ENCODE results near the gene EFNA1.

GRCh38 chr1:155183775-155184221 is 56.1 kb downstream of the EFNA1 start:
- TF ChIP-seq, protein P1, sequence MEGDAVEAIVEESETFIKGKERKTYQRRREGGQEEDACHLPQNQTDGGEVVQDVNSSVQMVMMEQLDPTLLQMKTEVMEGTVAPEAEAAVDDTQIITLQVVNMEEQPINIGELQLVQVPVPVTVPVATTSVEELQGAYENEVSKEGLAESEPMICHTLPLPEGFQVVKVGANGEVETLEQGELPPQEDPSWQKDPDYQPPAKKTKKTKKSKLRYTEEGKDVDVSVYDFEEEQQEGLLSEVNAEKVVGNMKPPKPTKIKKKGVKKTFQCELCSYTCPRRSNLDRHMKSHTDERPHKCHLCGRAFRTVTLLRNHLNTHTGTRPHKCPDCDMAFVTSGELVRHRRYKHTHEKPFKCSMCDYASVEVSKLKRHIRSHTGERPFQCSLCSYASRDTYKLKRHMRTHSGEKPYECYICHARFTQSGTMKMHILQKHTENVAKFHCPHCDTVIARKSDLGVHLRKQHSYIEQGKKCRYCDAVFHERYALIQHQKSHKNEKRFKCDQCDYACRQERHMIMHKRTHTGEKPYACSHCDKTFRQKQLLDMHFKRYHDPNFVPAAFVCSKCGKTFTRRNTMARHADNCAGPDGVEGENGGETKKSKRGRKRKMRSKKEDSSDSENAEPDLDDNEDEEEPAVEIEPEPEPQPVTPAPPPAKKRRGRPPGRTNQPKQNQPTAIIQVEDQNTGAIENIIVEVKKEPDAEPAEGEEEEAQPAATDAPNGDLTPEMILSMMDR (IDR thresholded peaks at IDR 0.05; ENCODE audit: poor library complexity, severe bottlenecking), result no peak
- TF ChIP-seq POLR2AphosphoS5 (IDR thresholded peaks at IDR 0.05) (no peak), TAF1 (IDR thresholded peaks at IDR 0.05; ENCODE audit: low read depth) (no peak), MXI1 (conservative IDR thresholded peaks at IDR 0.05; ENCODE audit: poor library complexity, severe bottlenecking) (no peak), EZH2 (IDR thresholded peaks at IDR 0.05; ENCODE audit: borderline replicate concordance, insufficient read depth, low read length, poor library complexity, severe bottlenecking) (no peak)

All from neural cell (in vitro differentiated cells).